IMR-90 (cell line): ENCODE data around the gene PM20D2. TPM values are rescaled to one million over a fixed set of nuclear protein-coding genes. Genes with fewer than 3 reads are reported as not detected.

Experiments
- ATAC-seq: fragments of 200-7000 bp; cut with Tn5 transposase; 2 replicates; pipeline ENCODE4 v1.9.1; 2020; ENCODE audit warnings: low read depth, mild to moderate bottlenecking, moderate library complexity
- BruUV-seq: library from RNA; stranded (reverse); fragments of 400-500 nt; replicated peaks from 2 replicates; lab custom pipeline; 2021; lab: Mats Ljungman, UMichigan
- CTCF ChIA-PET: fragments of 300-600 bp; formaldehyde crosslinking; extraction: SDS; loops from one replicate; lab custom pipeline; 2021; ENCODE audit warnings: antibody characterized with exemption; lab: Yijun Ruan, JAX
- POLR2A ChIA-PET: fragments of 300-600 bp; sonication (Branson Sonifier 250); formaldehyde crosslinking; loops from one replicate; lab custom pipeline; 2022; ENCODE audit warnings: antibody characterized with exemption; ENCODE audit not compliant: unreplicated experiment; lab: Charles Lee
- DNase-seq: peaks from one replicate; pipeline ENCODE4 v3.0.0; 2013
- H2AFZ ChIP-seq: replicated peaks from 2 replicates; pipeline ENCODE3; 2013; ENCODE audit warnings: low read length, mild to moderate bottlenecking; ENCODE audit not compliant: poor library complexity
- H2AK5ac ChIP-seq: 2 replicates; pipeline ENCODE4 v1.6.1; 2013; ENCODE audit warnings: low read depth, low read length, inconsistent platforms
- H2AK9ac ChIP-seq: replicated peaks from 2 replicates; pipeline ENCODE3; 2013; ENCODE audit warnings: mild to moderate bottlenecking, low read depth, low read length, moderate library complexity; ENCODE audit not compliant: poor library complexity
- H2BK120ac ChIP-seq: 2 replicates; pipeline ENCODE4 v1.6.1; 2013; ENCODE audit warnings: low read depth, low read length, inconsistent platforms
- H2BK15ac ChIP-seq: 3 replicates; pipeline ENCODE4 v1.6.1; 2013; ENCODE audit warnings: low read depth, low read length, inconsistent platforms
- H2BK20ac ChIP-seq: 2 replicates; pipeline ENCODE4 v1.6.1; 2013; ENCODE audit warnings: low read depth, mild to moderate bottlenecking, inconsistent platforms, low read length, moderate library complexity
- H2BK5ac ChIP-seq: 2 replicates; pipeline ENCODE4 v1.6.1; 2013; ENCODE audit warnings: mild to moderate bottlenecking, low read depth, low read length, inconsistent platforms; ENCODE audit not compliant: poor library complexity, severe bottlenecking
- H3K14ac ChIP-seq: replicated peaks from 2 replicates; pipeline ENCODE4 v1.6.1; 2013; ENCODE audit warnings: low read depth, low read length, inconsistent platforms
- H3K18ac ChIP-seq: 2 replicates; pipeline ENCODE4 v1.6.1; 2013; ENCODE audit warnings: low read depth, low read length, control low read depth
- H3K23ac ChIP-seq: 2 replicates; pipeline ENCODE4 v1.6.1; 2013; ENCODE audit warnings: low read depth, low read length, inconsistent platforms
- H3K27ac ChIP-seq: 2 replicates; pipeline ENCODE4 v1.5.1; 2013; ENCODE audit warnings: mild to moderate bottlenecking, control low read depth, low read length; ENCODE audit not compliant: insufficient read depth
- H3K27me3 ChIP-seq: 2 replicates; pipeline ENCODE4 v1.6.1; 2013; ENCODE audit warnings: low read length; ENCODE audit not compliant: control insufficient read depth, insufficient read depth
- H3K36me3 ChIP-seq: 2 replicates; pipeline ENCODE4 v1.6.1; 2013; ENCODE audit warnings: low read length, mixed read lengths; ENCODE audit not compliant: control insufficient read depth, insufficient read depth
- H3K4ac ChIP-seq: 2 replicates; pipeline ENCODE4 v1.6.1; 2013; ENCODE audit warnings: low read depth, low read length, inconsistent platforms
- H3K4me1 ChIP-seq: 2 replicates; pipeline ENCODE4 v1.6.1; 2013; ENCODE audit warnings: low read length, mixed read lengths; ENCODE audit not compliant: control insufficient read depth, insufficient read depth
- H3K4me2 ChIP-seq: 2 replicates; pipeline ENCODE4 v1.6.1; 2013; ENCODE audit warnings: low read depth, mild to moderate bottlenecking, control low read depth, low read length, moderate library complexity
- H3K4me3 ChIP-seq: 2 replicates; pipeline ENCODE4 v1.5.1; 2013; ENCODE audit warnings: low read depth, mild to moderate bottlenecking, control low read depth, low read length, moderate library complexity; ENCODE audit not compliant: insufficient read depth
- H3K56ac ChIP-seq: 2 replicates; pipeline ENCODE4 v1.6.1; 2013; ENCODE audit warnings: low read length, inconsistent platforms; ENCODE audit not compliant: insufficient read depth; ENCODE audit errors: extremely low read depth
- H3K79me1 ChIP-seq, 2 experiments: 2 replicates each; pipeline ENCODE4 v1.6.1; 2013; ENCODE audit warnings: low read length in 2 of 2, inconsistent platforms in 1 of 2, low read depth in 1 of 2
- H3K9ac ChIP-seq: 2 replicates; pipeline ENCODE4 v1.6.1; 2013; ENCODE audit warnings: low read depth, low read length, control low read depth
- H3K9me1 ChIP-seq: 2 replicates; pipeline ENCODE4 v1.6.1; 2013; ENCODE audit warnings: low read length, inconsistent platforms; ENCODE audit not compliant: insufficient read depth
- H3K9me3 ChIP-seq: 2 replicates; pipeline ENCODE4 v1.6.1; 2013; ENCODE audit warnings: low read length; ENCODE audit not compliant: control insufficient read depth, insufficient read depth
- H4K20me1 ChIP-seq: 2 replicates; pipeline ENCODE4 v1.6.1; 2013; ENCODE audit warnings: low read length, inconsistent platforms; ENCODE audit not compliant: insufficient read depth
- H4K5ac ChIP-seq: 2 replicates; pipeline ENCODE4 v1.6.1; 2013; ENCODE audit warnings: mild to moderate bottlenecking, low read depth, low read length, control low read depth
- H4K8ac ChIP-seq, 2 experiments: 2 replicates each; pipeline ENCODE4 v1.6.1; 2013; ENCODE audit warnings: low read depth in 2 of 2, low read length in 2 of 2, control low read depth in 1 of 2, inconsistent platforms in 1 of 2
- H4K91ac ChIP-seq: 2 replicates; pipeline ENCODE4 v1.6.1; 2013; ENCODE audit warnings: low read depth, low read length, inconsistent platforms; ENCODE audit not compliant: insufficient read depth
- BHLHE40 ChIP-seq: fragments of 150-350 bp; IDR thresholded peaks from 2 replicates; pipeline ENCODE4 v1.6.1; 2016; ENCODE audit warnings: mild to moderate bottlenecking, low read depth, low read length
- CEBPB ChIP-seq: IDR thresholded peaks from 2 replicates; pipeline ENCODE4 v1.6.1; 2012; ENCODE audit warnings: low read depth, low read length, improper control_type of control experiment
- CHD1 ChIP-seq: IDR thresholded peaks from 2 replicates; pipeline ENCODE4 v1.6.1; 2012; ENCODE audit warnings: low read depth, low read length, improper control_type of control experiment
- FOS ChIP-seq: fragments of 150-350 bp; IDR thresholded peaks from 2 replicates; pipeline ENCODE4 v1.6.1; 2016; ENCODE audit warnings: low read depth, low read length
- MAFK ChIP-seq: IDR thresholded peaks from 2 replicates; pipeline ENCODE4 v1.6.1; 2012; ENCODE audit warnings: low read depth, low read length, improper control_type of control experiment
- MAZ ChIP-seq: IDR thresholded peaks from 2 replicates; pipeline ENCODE4 v1.6.1; 2012; ENCODE audit warnings: low read depth, mild to moderate bottlenecking, low read length, improper control_type of control experiment, moderate library complexity, borderline replicate concordance
- MXI1 ChIP-seq: IDR thresholded peaks from 2 replicates; pipeline ENCODE4 v1.6.1; 2012; ENCODE audit warnings: low read depth, mild to moderate bottlenecking, low read length, moderate library complexity, borderline replicate concordance
- NFE2L2 ChIP-seq: fragments of 150-350 bp; IDR thresholded peaks from 2 replicates; pipeline ENCODE4 v1.6.1; 2016; ENCODE audit warnings: low read depth, mild to moderate bottlenecking, low read length
- POLR2A ChIP-seq: IDR thresholded peaks from 2 replicates; pipeline ENCODE4 v1.6.1; 2012; ENCODE audit warnings: mild to moderate bottlenecking, low read depth, low read length
- RAD21 ChIP-seq: IDR thresholded peaks from 2 replicates; pipeline ENCODE4 v1.6.1; 2012; ENCODE audit warnings: low read length, improper control_type of control experiment
- RCOR1 ChIP-seq: IDR thresholded peaks from 2 replicates; pipeline ENCODE4 v1.6.1; 2012; ENCODE audit warnings: mild to moderate bottlenecking, low read length, improper control_type of control experiment; ENCODE audit not compliant: insufficient replicate concordance
- RFX5 ChIP-seq: IDR thresholded peaks from 2 replicates; pipeline ENCODE4 v1.8.0; 2012; ENCODE audit warnings: low read depth, mild to moderate bottlenecking, low read length, moderate library complexity
- SMC3 ChIP-seq: fragments of 150-350 bp; IDR thresholded peaks from 2 replicates; pipeline ENCODE4 v1.6.1; 2016; ENCODE audit warnings: low read depth, mild to moderate bottlenecking, antibody characterized with exemption, low read length, moderate library complexity
- dilution Hi-C: fragments of 300-500 bp; cut with HindIII; formaldehyde crosslinking; loops from one replicate; pipeline ENCODE4 v1.14.3; 2018; ENCODE audit warnings: low sequenced_read_pairs; ENCODE audit not compliant: unreplicated experiment
- in situ Hi-C: fragments of 300-500 bp; cut with MboI; formaldehyde crosslinking; loops from 3 replicates; pipeline ENCODE4 v1.14.3; 2019; ENCODE audit warnings: low sequenced_read_pairs, inconsistent platforms, mixed read lengths
- intact Hi-C: fragments of 100-400 bp; cut with micrococcal nuclease; formaldehyde crosslinking; loops from 2 replicates; pipeline ENCODE4 v1.10.0; 2022
- polyA plus RNA-seq, 3 experiments: library from polyadenylated mRNA; depleted of rRNA; stranded (reverse); fragments of >200 nt; gene quantifications; 2 replicates each; pipeline ENCODE4 v1.2.3, GENCODE V29; 2012; ENCODE audit warnings: low replicate concordance in 1 of 3
- total RNA-seq: library from RNA; depleted of rRNA; stranded (reverse); fragments of >200 nt; gene quantifications from 2 replicates; pipeline ENCODE4 v1.2.3, GENCODE V29; 2012
- TF ChIP-seq, protein P1 (sequence below): fragments of 150-350 bp; IDR thresholded peaks from 2 replicates; pipeline ENCODE4 v1.6.1; 2016; ENCODE audit warnings: low read depth, mild to moderate bottlenecking, low read length, moderate library complexity, borderline replicate concordance
- TF ChIP-seq, protein P2 (sequence below): conservative IDR thresholded peaks from 2 replicates; pipeline ENCODE4 v1.5.1; 2012; ENCODE audit warnings: mild to moderate bottlenecking, low read depth, low read length, improper control_type of control experiment
- TF ChIP-seq, protein P3 (sequence below): fragments of 150-350 bp; IDR thresholded peaks from 2 replicates; pipeline ENCODE4 v1.6.1; 2017; ENCODE audit warnings: mild to moderate bottlenecking, antibody characterized with exemption, low read length, low read depth

PM20D2 gene
- total and polyA plus RNA-seq, 2 of the 4 experiments (the other 2 are of a cell fraction): 6.0 to 6.5 TPM

DNA sequence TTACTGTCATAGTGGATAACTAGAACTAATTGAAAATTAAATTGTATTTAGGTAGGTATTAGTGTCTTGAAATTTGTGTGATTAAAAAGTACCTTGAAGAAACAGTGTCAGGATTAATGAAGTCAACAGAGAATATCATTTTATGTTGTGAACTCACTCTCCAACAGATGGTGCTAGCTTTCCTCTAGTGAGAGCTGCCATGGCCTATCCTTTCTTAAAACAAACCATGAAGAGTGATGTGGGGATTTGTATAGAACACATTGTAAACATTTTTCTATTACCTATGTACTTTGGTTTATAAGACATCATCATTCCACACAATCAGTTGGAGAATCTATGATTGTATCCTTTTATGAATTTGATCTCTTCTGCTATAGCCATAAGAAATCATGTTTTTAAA, 23.2 kb upstream of the PM20D2 start:
- Histone ChIP-seq H3K4ac (no peak overlapping the region), H3K27me3 (peaks cover 8% of the 10 kb centered on the region), H4K20me1 (no peaks in the 10 kb centered on the region), H3K79me1 (no peaks in the 10 kb centered on the region), H3K4me2 (no peak overlapping the region), H3K4me1 (no peaks in the 10 kb centered on the region), H2BK20ac (no peak overlapping the region), H4K8ac (no peak overlapping the region), H3K36me3 (no peaks in the 10 kb centered on the region), H3K23ac (no peak overlapping the region), H3K9me3 (no peaks in the 10 kb centered on the region), H2AFZ (no peak overlapping the region), H2BK5ac (no peak overlapping the region), H2AK5ac (no peak overlapping the region), H3K14ac (no peak overlapping the region), H2BK120ac (no peak overlapping the region), H3K27ac (no peak overlapping the region), H3K18ac (no peak overlapping the region), H4K91ac (no peak overlapping the region), H3K56ac (no peak overlapping the region), H2AK9ac (no peak overlapping the region), H3K4me3 (no peak overlapping the region), H4K5ac (no peak overlapping the region), H2BK15ac (no peak overlapping the region), H3K9ac (no peak overlapping the region), H3K9me1 (no peaks in the 10 kb centered on the region)
- dilution Hi-C loops: no loop called here
- DNase-seq (peak; percentile 52), ATAC-seq (peak; percentile 85)
- ChIA-PET POLR2A (no interaction called here), CTCF (interaction anchor here (1.2 to 1.4 kb wide), 4 partner anchors 14 to 121 kb away, joined by 3 to 5 read pairs (median 4); partner anchors contain the start of gene PNRC1)
- BruUV-seq: no TSS peak
- intact Hi-C loops: loop anchor here (1.0 kb wide), 3 partner anchors 120 to 247 kb away; no protein-coding TSS in a partner anchor
- in situ Hi-C loops: loop anchor here (10.0 kb wide), 1 partner anchor 122 kb away; no protein-coding TSS in a partner anchor
- TF ChIP-seq, protein P1, sequence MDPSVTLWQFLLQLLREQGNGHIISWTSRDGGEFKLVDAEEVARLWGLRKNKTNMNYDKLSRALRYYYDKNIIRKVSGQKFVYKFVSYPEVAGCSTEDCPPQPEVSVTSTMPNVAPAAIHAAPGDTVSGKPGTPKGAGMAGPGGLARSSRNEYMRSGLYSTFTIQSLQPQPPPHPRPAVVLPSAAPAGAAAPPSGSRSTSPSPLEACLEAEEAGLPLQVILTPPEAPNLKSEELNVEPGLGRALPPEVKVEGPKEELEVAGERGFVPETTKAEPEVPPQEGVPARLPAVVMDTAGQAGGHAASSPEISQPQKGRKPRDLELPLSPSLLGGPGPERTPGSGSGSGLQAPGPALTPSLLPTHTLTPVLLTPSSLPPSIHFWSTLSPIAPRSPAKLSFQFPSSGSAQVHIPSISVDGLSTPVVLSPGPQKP: no peak
- TF ChIP-seq BHLHE40 (no peak), SMC3 (peak; percentile 70), RCOR1 (no peak), RFX5 (no peak), POLR2A (no peak), MAZ (no peak), CEBPB (no peak), FOS (no peak), CHD1 (no peak), MAFK (no peak), RAD21 (peak; percentile 78), MXI1 (no peak), NFE2L2 (no peak)
- TF ChIP-seq, protein P2, sequence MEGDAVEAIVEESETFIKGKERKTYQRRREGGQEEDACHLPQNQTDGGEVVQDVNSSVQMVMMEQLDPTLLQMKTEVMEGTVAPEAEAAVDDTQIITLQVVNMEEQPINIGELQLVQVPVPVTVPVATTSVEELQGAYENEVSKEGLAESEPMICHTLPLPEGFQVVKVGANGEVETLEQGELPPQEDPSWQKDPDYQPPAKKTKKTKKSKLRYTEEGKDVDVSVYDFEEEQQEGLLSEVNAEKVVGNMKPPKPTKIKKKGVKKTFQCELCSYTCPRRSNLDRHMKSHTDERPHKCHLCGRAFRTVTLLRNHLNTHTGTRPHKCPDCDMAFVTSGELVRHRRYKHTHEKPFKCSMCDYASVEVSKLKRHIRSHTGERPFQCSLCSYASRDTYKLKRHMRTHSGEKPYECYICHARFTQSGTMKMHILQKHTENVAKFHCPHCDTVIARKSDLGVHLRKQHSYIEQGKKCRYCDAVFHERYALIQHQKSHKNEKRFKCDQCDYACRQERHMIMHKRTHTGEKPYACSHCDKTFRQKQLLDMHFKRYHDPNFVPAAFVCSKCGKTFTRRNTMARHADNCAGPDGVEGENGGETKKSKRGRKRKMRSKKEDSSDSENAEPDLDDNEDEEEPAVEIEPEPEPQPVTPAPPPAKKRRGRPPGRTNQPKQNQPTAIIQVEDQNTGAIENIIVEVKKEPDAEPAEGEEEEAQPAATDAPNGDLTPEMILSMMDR: peak; percentile 67
- TF ChIP-seq, protein P3, sequence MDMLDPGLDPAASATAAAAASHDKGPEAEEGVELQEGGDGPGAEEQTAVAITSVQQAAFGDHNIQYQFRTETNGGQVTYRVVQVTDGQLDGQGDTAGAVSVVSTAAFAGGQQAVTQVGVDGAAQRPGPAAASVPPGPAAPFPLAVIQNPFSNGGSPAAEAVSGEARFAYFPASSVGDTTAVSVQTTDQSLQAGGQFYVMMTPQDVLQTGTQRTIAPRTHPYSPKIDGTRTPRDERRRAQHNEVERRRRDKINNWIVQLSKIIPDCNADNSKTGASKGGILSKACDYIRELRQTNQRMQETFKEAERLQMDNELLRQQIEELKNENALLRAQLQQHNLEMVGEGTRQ: no peak
